Cardiac septum (tissue), 1 donor: ENCODE data around the gene STYXL1. TPM values are rescaled to one million over a fixed set of nuclear protein-coding genes. Genes with fewer than 3 reads are reported as not detected.

Source experiments
- total RNA-seq: library from RNA; stranded (reverse); fragmentation: NEBNext Ultra II Directional; extraction: Animal tissue kit (Norgen Biotek cat#: 25700); gene quantifications from one replicate; pipeline ENCODE4 v1.2.1, GENCODE V29; 2021
- donor health status: DM: no; HTN: no; CAD: no.

The STYXL1 gene
- total RNA-seq, 1 donor from 2014 or later: 16.1 TPM

Other genes starting within 250 kb of the STYXL1 start
- gene CCL24, start 234.2 kb downstream of the STYXL1 start, total RNA-seq: not detected
- gene RHBDD2, start 169.0 kb downstream of the STYXL1 start, total RNA-seq: 33.6 TPM
- gene POR, start 132.8 kb downstream of the STYXL1 start, total RNA-seq: 39.7 TPM
- 138 TPM for gene TMEM120A, start 53.4 kb downstream of the STYXL1 start, total RNA-seq
- 376 TPM for gene MDH2, start 106 bp upstream of the STYXL1 start, total RNA-seq
- 7.6 TPM for gene SRRM3, start 153.9 kb upstream of the STYXL1 start, total RNA-seq